GM23338 (cell line): ENCODE results near the gene OR2S2. TPM values are rescaled to one million over a fixed set of nuclear protein-coding genes. Genes with fewer than 3 reads are reported as not detected.
"Not testable (repeated sequence)": the region's sequence is repeated elsewhere in the genome, so short reads cannot be mapped to it uniquely, and the experiment has no call there.

Experiments used
- ATAC-seq: fragments of 200-7000 bp; cut with Tn5 transposase; 3 replicates; pipeline ENCODE4 v1.9.1; 2020
- DNase-seq: peaks from one replicate; pipeline ENCODE4 v3.0.0-alpha.2; 2015; ENCODE audit warnings: low spot score
- H2AFZ ChIP-seq: fragments of 200-600 bp; sonication (generic); 2 replicates; pipeline ENCODE4 v1.8.0; 2016; ENCODE audit warnings: antibody characterized with exemption, mild to moderate bottlenecking, moderate library complexity
- H3F3A ChIP-seq: fragments of 200-600 bp; sonication (generic); replicated peaks from 2 replicates; pipeline ENCODE4 v1.8.0; 2017; ENCODE audit warnings: antibody characterized with exemption, mixed run types, low read depth
- H3K27ac ChIP-seq: fragments of 200-600 bp; sonication (generic); 2 replicates; pipeline ENCODE4 v1.6.1; 2016; ENCODE audit warnings: low read depth
- H3K27me3 ChIP-seq: fragments of 200-600 bp; sonication (generic); 2 replicates; pipeline ENCODE4 v1.8.0; 2016; ENCODE audit warnings: mild to moderate bottlenecking, mixed run types, moderate library complexity; ENCODE audit not compliant: insufficient read depth
- H3K36me3 ChIP-seq: fragments of 200-600 bp; sonication (generic); 2 replicates; pipeline ENCODE4 v1.8.0; 2016; ENCODE audit warnings: mild to moderate bottlenecking; ENCODE audit not compliant: insufficient read depth
- H3K4me1 ChIP-seq: fragments of 200-600 bp; sonication (generic); 2 replicates; pipeline ENCODE4 v1.8.0; 2016; ENCODE audit warnings: mild to moderate bottlenecking, moderate library complexity; ENCODE audit not compliant: insufficient read depth
- H3K4me2 ChIP-seq: fragments of 200-600 bp; sonication (generic); 2 replicates; pipeline ENCODE4 v1.7.1; 2017; ENCODE audit warnings: mixed run types
- H3K4me3 ChIP-seq: fragments of 200-600 bp; sonication (generic); 2 replicates; pipeline ENCODE4 v1.6.1; 2016; ENCODE audit warnings: mixed run types
- H3K79me2 ChIP-seq: fragments of 200-600 bp; sonication (generic); replicated peaks from 2 replicates; pipeline ENCODE4 v1.8.0; 2017; ENCODE audit warnings: mild to moderate bottlenecking; ENCODE audit not compliant: insufficient read depth
- H3K9me2 ChIP-seq: fragments of 200-600 bp; sonication (generic); 2 replicates; pipeline ENCODE4 v1.8.0; 2017; ENCODE audit not compliant: insufficient read depth
- H4K20me1 ChIP-seq: fragments of 200-600 bp; sonication (generic); replicated peaks from 2 replicates; pipeline ENCODE4 v1.8.0; 2017; ENCODE audit warnings: mild to moderate bottlenecking; ENCODE audit not compliant: insufficient read depth
- H3K27ac Mint-ChIP-seq: 2 replicates; pipeline ENCODE4 v1.8.0; 2020; ENCODE audit warnings: inconsistent platforms, mild to moderate bottlenecking, moderate library complexity, mixed read lengths
- H3K27me3 Mint-ChIP-seq: 3 replicates; pipeline ENCODE4 v1.8.0; 2022; ENCODE audit warnings: low read depth, mild to moderate bottlenecking, moderate library complexity, mixed read lengths, inconsistent platforms; ENCODE audit not compliant: insufficient read depth, poor library complexity
- H3K36me3 Mint-ChIP-seq: 3 replicates; pipeline ENCODE4 v1.8.0; 2021; ENCODE audit warnings: low read depth, mild to moderate bottlenecking, inconsistent platforms, moderate library complexity, mixed read lengths
- H3K4me1 Mint-ChIP-seq: 3 replicates; pipeline ENCODE4 v1.8.0; 2020; ENCODE audit warnings: mild to moderate bottlenecking, inconsistent platforms, mixed read lengths
- H3K4me3 Mint-ChIP-seq: 3 replicates; pipeline ENCODE4 v1.8.0; 2021; ENCODE audit warnings: moderate library complexity, mild to moderate bottlenecking, inconsistent platforms, mixed read lengths
- H3K9me3 Mint-ChIP-seq: 3 replicates; pipeline ENCODE4 v1.8.0; 2020; ENCODE audit warnings: moderate library complexity, mild to moderate bottlenecking, inconsistent platforms, mixed read lengths
- ZNF331 ChIP-seq: fragments of 250-450 bp; sonication (Bioruptor Pico); IDR thresholded peaks from 2 replicates; pipeline ENCODE4 v1.5.0; 2020; ENCODE audit warnings: low read depth, mild to moderate bottlenecking, moderate library complexity
- ZNF462 ChIP-seq: fragments of 250-450 bp; sonication (Bioruptor Pico); IDR thresholded peaks from 2 replicates; pipeline ENCODE4 v1.5.0; 2020; ENCODE audit warnings: mild to moderate bottlenecking, moderate library complexity
- polyA plus RNA-seq: library from polyadenylated mRNA; unstranded; fragments of >200 nt; fragmentation: Nextera tagmentation; extraction: Ambion mirVana; gene quantifications from 2 replicates; pipeline ENCODE4 v1.2.1, GENCODE V29; 2016
- total RNA-seq: library from RNA; depleted of rRNA; stranded (reverse); fragments of >200 nt; shearing (Covaris generic); gene quantifications from 2 replicates; pipeline ENCODE4 v1.2.3, GENCODE V29; 2014

OR2S2 gene
- total and polyA plus RNA-seq, 2 experiments from 2014 or later = not detected

GRCh38 chr9:35914301-35914807, 43.6 kb downstream of the OR2S2 start (continued):
- no peak for TF ChIP-seq ZNF462 (CRISPR knock-in tag)

GRCh38 chr9:35913429-35913828, 44.5 kb downstream of the OR2S2 start:
- not testable (repeated sequence) for H2AFZ ChIP-seq, H3K9me3 Mint-ChIP-seq, H3K27ac ChIP-seq, H3K36me3 ChIP-seq, H3K4me3 ChIP-seq, H3K9me2 ChIP-seq, H3K27ac Mint-ChIP-seq, H3K4me2 ChIP-seq, H3K27me3 ChIP-seq, H3K36me3 Mint-ChIP-seq, H3K4me3 Mint-ChIP-seq, H3K27me3 Mint-ChIP-seq, H3K79me2 ChIP-seq, H3F3A ChIP-seq, H4K20me1 ChIP-seq, DNase-seq, ATAC-seq
- H3K4me1 ChIP-seq = peaks cover 12% of the 10 kb centered on the region
- peaks cover 31% of the 10 kb centered on the region for H3K4me1 Mint-ChIP-seq

GRCh38 chr9:35912791-35913400, 45.1 kb downstream of the OR2S2 start:
- no peak overlapping the region for H2AFZ ChIP-seq
- no peaks in the 10 kb centered on the region for H3K36me3 Mint-ChIP-seq
- peaks cover 36% of the 10 kb centered on the region for H3K4me1 Mint-ChIP-seq
- H3K36me3 ChIP-seq = no peaks in the 10 kb centered on the region
- H4K20me1 ChIP-seq = no peaks in the 10 kb centered on the region
- H3K27ac ChIP-seq = no peak overlapping the region
- DNase-seq = no peak
- H3K4me2 ChIP-seq = no peak overlapping the region
- H3K4me3 ChIP-seq = no peak overlapping the region
- TF ChIP-seq ZNF331 (CRISPR knock-in tag) (no peak), ZNF462 (CRISPR knock-in tag) (no peak)
- no peaks in the 10 kb centered on the region for H3K9me3 Mint-ChIP-seq
- no peak for ATAC-seq
- H3K4me1 ChIP-seq = peaks cover 16% of the 10 kb centered on the region
- H3K9me2 ChIP-seq = no peaks in the 10 kb centered on the region
- no peaks in the 10 kb centered on the region for H3K27me3 ChIP-seq
- H3K27ac Mint-ChIP-seq = no peak overlapping the region
- H3K79me2 ChIP-seq = no peaks in the 10 kb centered on the region
- H3K4me3 Mint-ChIP-seq = no peak overlapping the region
- H3K27me3 Mint-ChIP-seq = peaks cover 8% of the 10 kb centered on the region
- H3F3A ChIP-seq = peaks cover 4% of the 10 kb centered on the region; the same call in 1 of the 2 replicates
